ENCODE data around the gene TSC22D1. TPM values are rescaled to one million over a fixed set of nuclear protein-coding genes. Genes with fewer than 3 reads are reported as not detected.
A peak's percentile ranks its signal among the peaks of the same experiment; 100 is the strongest.

TSC22D1 gene
- total RNA-seq, 1 experiment from 2014 or later = 194 TPM

GRCh38 chr13:44449999-44450821 is 125.9 kb downstream of the TSC22D1 start:
- H3K4me2 ChIP-seq (ENCODE audit: low read length) = peak overlapping the region; percentile 20; the same call in 1 of the 2 replicates
- 0 out of 2 replicates have a peak overlapping the region, but pooled peaks have one; percentile 6 for H3K27ac ChIP-seq (ENCODE audit: low read length)

GRCh38 chr13:44448875-44449274 is 127.3 kb downstream of the TSC22D1 start:
- Histone ChIP-seq H3K79me2 (ENCODE audit: low read length) (no peaks in the 10 kb centered on the region), H4K20me1 (ENCODE audit: low read length) (no peaks in the 10 kb centered on the region), H3K9me2 (replicated peaks; ENCODE audit: low read length) (no peaks in the 10 kb centered on the region), H3K9me3 (ENCODE audit: low read length) (no peaks in the 10 kb centered on the region), H3K27me3 (ENCODE audit: low read length) (no peaks in the 10 kb centered on the region), H3F3A (ENCODE audit: low read length, unreplicated experiment) (no peaks in the 10 kb centered on the region), H3K4me1 (ENCODE audit: insufficient read depth, low read length) (peaks cover 12% of the 10 kb centered on the region), H3K36me3 (ENCODE audit: low read depth, low read length) (no peaks in the 10 kb centered on the region), H3K4me3 (ENCODE audit: low read length) (no peak overlapping the region), H3K27ac (ENCODE audit: low read length) (no peak overlapping the region), H2AFZ (ENCODE audit: low read length) (no peak overlapping the region), H3K9ac (ENCODE audit: low read length) (no peak overlapping the region), H3K4me2 (ENCODE audit: low read length) (no peak overlapping the region)
- no peak for ATAC-seq
- no TSS peak for BruUV-seq (replicated peaks)
- CTCF ChIA-PET = no interaction called here
- intact Hi-C loops (cut with micrococcal nuclease) = no loop called here
- TF ChIP-seq, protein P1, sequence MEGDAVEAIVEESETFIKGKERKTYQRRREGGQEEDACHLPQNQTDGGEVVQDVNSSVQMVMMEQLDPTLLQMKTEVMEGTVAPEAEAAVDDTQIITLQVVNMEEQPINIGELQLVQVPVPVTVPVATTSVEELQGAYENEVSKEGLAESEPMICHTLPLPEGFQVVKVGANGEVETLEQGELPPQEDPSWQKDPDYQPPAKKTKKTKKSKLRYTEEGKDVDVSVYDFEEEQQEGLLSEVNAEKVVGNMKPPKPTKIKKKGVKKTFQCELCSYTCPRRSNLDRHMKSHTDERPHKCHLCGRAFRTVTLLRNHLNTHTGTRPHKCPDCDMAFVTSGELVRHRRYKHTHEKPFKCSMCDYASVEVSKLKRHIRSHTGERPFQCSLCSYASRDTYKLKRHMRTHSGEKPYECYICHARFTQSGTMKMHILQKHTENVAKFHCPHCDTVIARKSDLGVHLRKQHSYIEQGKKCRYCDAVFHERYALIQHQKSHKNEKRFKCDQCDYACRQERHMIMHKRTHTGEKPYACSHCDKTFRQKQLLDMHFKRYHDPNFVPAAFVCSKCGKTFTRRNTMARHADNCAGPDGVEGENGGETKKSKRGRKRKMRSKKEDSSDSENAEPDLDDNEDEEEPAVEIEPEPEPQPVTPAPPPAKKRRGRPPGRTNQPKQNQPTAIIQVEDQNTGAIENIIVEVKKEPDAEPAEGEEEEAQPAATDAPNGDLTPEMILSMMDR (conservative IDR thresholded peaks at IDR 0.05; ENCODE audit: low read depth, low read length) = no peak
- no peak for TF ChIP-seq EZH2 (IDR thresholded peaks at IDR 0.05; ENCODE audit: low read length, unreplicated experiment)
- TF ChIP-seq EZH2phosphoT487 (IDR thresholded peaks at IDR 0.05; ENCODE audit: borderline replicate concordance, low read length) = no peak
- POLR2A ChIA-PET (ENCODE audit: unreplicated experiment) = no interaction called here
- DNase-seq = no peak

More at GRCh38 chr13:44449999-44450821, 125.9 kb downstream of the TSC22D1 start:
- no TSS peak for BruUV-seq (replicated peaks)
- no peaks in the 10 kb centered on the region for H3K9me2 ChIP-seq (replicated peaks; ENCODE audit: low read length)
- H3K9me3 ChIP-seq (ENCODE audit: low read length) = no peaks in the 10 kb centered on the region
- POLR2A ChIA-PET (ENCODE audit: unreplicated experiment) = no interaction called here
- H3K9ac ChIP-seq (ENCODE audit: low read length) = no peak overlapping the region
- no peaks in the 10 kb centered on the region for H4K20me1 ChIP-seq (ENCODE audit: low read length)
- H3K4me1 ChIP-seq (ENCODE audit: insufficient read depth, low read length) = peaks cover 12% of the 10 kb centered on the region
- intact Hi-C loops (cut with micrococcal nuclease) = no loop called here
- CTCF ChIA-PET = no interaction called here
- no peak overlapping the region for H2AFZ ChIP-seq (ENCODE audit: low read length)
- TF ChIP-seq EZH2 (IDR thresholded peaks at IDR 0.05; ENCODE audit: low read length, unreplicated experiment) = no peak
- TF ChIP-seq, protein P1 (conservative IDR thresholded peaks at IDR 0.05; ENCODE audit: low read depth, low read length) = no peak
- no peak for TF ChIP-seq EZH2phosphoT487 (IDR thresholded peaks at IDR 0.05; ENCODE audit: borderline replicate concordance, low read length)
- H3K27me3 ChIP-seq (ENCODE audit: low read length) = no peaks in the 10 kb centered on the region
- H3K36me3 ChIP-seq (ENCODE audit: low read depth, low read length) = no peaks in the 10 kb centered on the region
- no peak overlapping the region for H3K4me3 ChIP-seq (ENCODE audit: low read length)
- H3F3A ChIP-seq (ENCODE audit: low read length, unreplicated experiment) = no peaks in the 10 kb centered on the region
- H3K79me2 ChIP-seq (ENCODE audit: low read length) = no peaks in the 10 kb centered on the region
- peak; percentile 56 for ATAC-seq
- peak; percentile 74 for DNase-seq

- ChIA-PET POLR2A (ENCODE audit: unreplicated experiment) (no interaction called here), CTCF (interaction anchor here (0.6 kb wide), 1 partner anchor 17 kb away, joined by 3 read pairs; no protein-coding TSS in a partner anchor)
- no peak overlapping the region for H3K9ac ChIP-seq (ENCODE audit: low read length)
- H3K9me3 ChIP-seq (ENCODE audit: low read length) = no peaks in the 10 kb centered on the region
- intact Hi-C loops (cut with micrococcal nuclease) = no loop called here
- BruUV-seq (replicated peaks) = no TSS peak
- H3K27me3 ChIP-seq (ENCODE audit: low read length) = no peaks in the 10 kb centered on the region
- no peak overlapping the region for H3K27ac ChIP-seq (ENCODE audit: low read length)
- H3K4me2 ChIP-seq (ENCODE audit: low read length) = no peak overlapping the region
- H3K9me2 ChIP-seq (replicated peaks; ENCODE audit: low read length) = no peaks in the 10 kb centered on the region
- peaks cover 12% of the 10 kb centered on the region for H3K4me1 ChIP-seq (ENCODE audit: insufficient read depth, low read length)
- H3F3A ChIP-seq (ENCODE audit: low read length, unreplicated experiment) = no peaks in the 10 kb centered on the region
- H2AFZ ChIP-seq (ENCODE audit: low read length) = no peak overlapping the region
- H3K79me2 ChIP-seq (ENCODE audit: low read length) = peaks cover 4% of the 10 kb centered on the region; the same call in 1 of the 2 replicates
- no peak overlapping the region for H3K4me3 ChIP-seq (ENCODE audit: low read length)
- H4K20me1 ChIP-seq (ENCODE audit: low read length) = no peaks in the 10 kb centered on the region
- TF ChIP-seq EZH2phosphoT487 (IDR thresholded peaks at IDR 0.05; ENCODE audit: borderline replicate concordance, low read length) (no peak), EZH2 (IDR thresholded peaks at IDR 0.05; ENCODE audit: low read length, unreplicated experiment) (no peak)
- TF ChIP-seq, protein P1 (conservative IDR thresholded peaks at IDR 0.05; ENCODE audit: low read depth, low read length) = no peak
- no peak for ATAC-seq
- H3K36me3 ChIP-seq (ENCODE audit: low read depth, low read length) = no peaks in the 10 kb centered on the region
- no peak for DNase-seq
Observed at GRCh38 chr13:44448373-44448772, 127.8 kb downstream of the TSC22D1 start.
